CD14-positive monocyte (primary cell): ENCODE measurements around the gene EEPD1. TPM values are rescaled to one million over a fixed set of nuclear protein-coding genes. Genes with fewer than 3 reads are reported as not detected.

Experiments used
- DNase-seq, 3 donors: peaks; one replicate each; pipeline ENCODE4 v3.0.0-alpha.2; 2011 to 2022
- H2AFZ ChIP-seq: 2 replicates; pipeline ENCODE4 v1.6.0; 2012; ENCODE audit warnings: mild to moderate bottlenecking, low read depth, low read length, inconsistent platforms; ENCODE audit not compliant: insufficient read depth, poor library complexity, severe bottlenecking
- H3K27ac ChIP-seq, 2 donors: 1 replicate in 1 of 2; 2 replicates in 1 of 2; pipeline ENCODE4 v1.5.1; 2012 to 2013; ENCODE audit warnings: low read length in 2 of 2, control low read depth in 1 of 2, inconsistent platforms in 1 of 2, low read depth in 1 of 2, mild to moderate bottlenecking in 1 of 2
- H3K27me3 ChIP-seq, 2 donors: one replicate each; pipeline versions ENCODE4 v1.6.0 to v1.6.1; 2011 to 2013; ENCODE audit warnings: low read length in 2 of 2; ENCODE audit not compliant: control insufficient read depth in 2 of 2, insufficient read depth in 2 of 2
- H3K36me3 ChIP-seq, 2 donors: replicated peaks in 1 of 2; 1 replicate in 1 of 2; 2 replicates in 1 of 2; pipeline versions ENCODE4 v1.5.1 to v1.6.1; 2012 to 2013; ENCODE audit warnings: low read length in 2 of 2, control low read depth in 1 of 2, inconsistent platforms in 1 of 2, mild to moderate bottlenecking in 1 of 2; ENCODE audit not compliant: insufficient read depth in 2 of 2, control insufficient read depth in 1 of 2
- H3K4me1 ChIP-seq, 2 donors: 1 replicate in 1 of 2; 2 replicates in 1 of 2; pipeline versions ENCODE4 v1.5.1 to v1.6.1; 2012 to 2013; ENCODE audit warnings: low read length in 2 of 2, control low read depth in 1 of 2, inconsistent platforms in 1 of 2, mild to moderate bottlenecking in 1 of 2, moderate library complexity in 1 of 2; ENCODE audit not compliant: insufficient read depth in 2 of 2, control insufficient read depth in 1 of 2
- H3K4me2 ChIP-seq: replicated peaks from 2 replicates; pipeline ENCODE3; 2012; ENCODE audit warnings: low read length, moderate library complexity, mild to moderate bottlenecking; ENCODE audit not compliant: poor library complexity, severe bottlenecking; ENCODE audit errors: extremely low read depth
- H3K4me3 ChIP-seq, 3 experiments: fragments of 200-600 bp in 1 of 3; sonication (generic) in 1 of 3; replicated peaks in 1 of 3; 1 replicate in 2 of 3; 2 replicates in 1 of 3; pipeline ENCODE4 v1.5.1; 2011 to 2013; ENCODE audit warnings: low read length in 3 of 3, mild to moderate bottlenecking in 3 of 3, control low read depth in 2 of 3, low read depth in 2 of 3, inconsistent platforms in 1 of 3, moderate library complexity in 1 of 3
- H3K79me2 ChIP-seq: 2 replicates; pipeline ENCODE4 v1.6.0; 2012; ENCODE audit warnings: mild to moderate bottlenecking, control low read depth, inconsistent platforms, low read length, moderate library complexity; ENCODE audit not compliant: insufficient read depth
- H3K9ac ChIP-seq: 2 replicates; pipeline ENCODE4 v1.6.0; 2017; ENCODE audit warnings: low read length, mild to moderate bottlenecking; ENCODE audit not compliant: insufficient read depth, poor library complexity, severe bottlenecking
- H3K9me3 ChIP-seq, 2 donors: replicated peaks in 1 of 2; 1 replicate in 1 of 2; 2 replicates in 1 of 2; pipeline versions ENCODE4 v1.5.1 to v1.6.1; 2012 to 2013; ENCODE audit warnings: low read length in 2 of 2, control low read depth in 1 of 2; ENCODE audit not compliant: control insufficient read depth in 1 of 2, insufficient read depth in 1 of 2
- H4K20me1 ChIP-seq: 2 replicates; pipeline ENCODE4 v1.6.0; 2012; ENCODE audit warnings: mild to moderate bottlenecking, low read length, control low read depth, moderate library complexity; ENCODE audit not compliant: insufficient read depth
- H3K27ac Mint-ChIP-seq, 7 donors: one replicate each; pipeline ENCODE4 v1.8.0; 2020; ENCODE audit warnings: mild to moderate bottlenecking in 7 of 7, mixed read lengths in 7 of 7, moderate library complexity in 6 of 7, inconsistent platforms in 2 of 7
- H3K27me3 Mint-ChIP-seq, 3 donors: one replicate each; pipeline ENCODE4 v1.8.0; 2021 to 2022; ENCODE audit warnings: low read depth in 3 of 3, mild to moderate bottlenecking in 3 of 3, mixed read lengths in 3 of 3, moderate library complexity in 3 of 3, inconsistent platforms in 1 of 3
- H3K36me3 Mint-ChIP-seq, 2 donors: one replicate each; pipeline ENCODE4 v1.8.0; 2020; ENCODE audit warnings: mixed read lengths in 2 of 2, inconsistent platforms in 1 of 2, mild to moderate bottlenecking in 1 of 2
- H3K4me1 Mint-ChIP-seq: one replicate; pipeline ENCODE4 v1.8.0; 2020; ENCODE audit warnings: mild to moderate bottlenecking, mixed read lengths
- H3K4me3 Mint-ChIP-seq, 2 donors: one replicate each; pipeline ENCODE4 v1.8.0; 2020; ENCODE audit warnings: mild to moderate bottlenecking in 2 of 2, mixed read lengths in 2 of 2, moderate library complexity in 1 of 2
- H3K9me3 Mint-ChIP-seq, 7 donors: one replicate each; pipeline ENCODE4 v1.8.0; 2020 to 2022; ENCODE audit warnings: mixed read lengths in 7 of 7, mild to moderate bottlenecking in 6 of 7, moderate library complexity in 6 of 7, inconsistent platforms in 2 of 7
- WGBS: methylation state at CpG from one replicate; pipeline ENCODE4 v1.1.5; 2013; ENCODE audit warnings: missing lambda C conversion rate; ENCODE audit not compliant: insufficient coverage; 5-methylcytosine and 5-hydroxymethylcytosine counted together
- intact Hi-C, 2 donors: fragments of 100-400 bp; cut with micrococcal nuclease; formaldehyde crosslinking; loops; one replicate each; pipeline versions ENCODE4 v1.15.0 to v1.15.1; 2023
- polyA plus RNA-seq, 3 donors: library from polyadenylated mRNA; depleted of rRNA in 1 of 3; unstranded in 2 of 3; stranded (reverse) in 1 of 3; fragments of 300-500 nt in 2 of 3; fragments of >200 nt in 1 of 3; fragmentation: Illumina TruSeq in 2 of 3; gene quantifications; 1 replicate in 2 of 3; 2 replicates in 1 of 3; pipeline ENCODE4 v1.2.3, GENCODE V29; 2012 to 2021
- TF ChIP-seq, protein P1 (sequence below): fragments of 200-600 bp; IDR thresholded peaks from one replicate; pipeline ENCODE4 v1.8.0; 2022; ENCODE audit warnings: antibody characterized with exemption, mild to moderate bottlenecking

EEPD1 gene
- polyA plus RNA-seq, 3 donors = 8.6 to 14.4 (median 12.6) TPM

DNA sequence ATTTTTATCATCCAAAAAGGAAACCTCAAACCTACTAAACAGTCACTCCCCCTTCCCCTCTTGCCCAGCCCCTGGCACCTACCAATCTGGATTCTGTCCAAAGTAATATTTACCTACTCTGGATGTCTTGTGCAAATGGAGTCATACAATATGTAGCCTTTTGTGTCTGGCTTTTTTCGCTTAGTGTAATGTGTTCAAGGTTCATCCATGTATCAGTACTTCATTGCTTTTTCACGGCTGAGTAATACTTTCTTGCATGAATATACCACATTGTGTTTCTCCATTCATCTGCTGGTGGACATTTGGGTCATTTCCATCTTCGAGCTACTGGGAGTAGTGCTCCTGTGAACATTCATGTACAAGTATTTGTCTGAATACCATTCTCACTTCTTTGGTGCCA is 113.6 kb downstream of the EEPD1 start:
- Mint-ChIP-seq H3K4me3 (no peak overlapping the region), H3K27ac (peak overlapping the region; percentile 95 to 100 (median 99)), H3K36me3 (peaks cover 15 to 17% of the 10 kb centered on the region in 2 donors), H3K27me3 (peaks cover 1 to 3% (median 2%) of the 10 kb centered on the region in 3 donors), H3K9me3 (no peaks in the 10 kb centered on the region), H3K4me1 (peaks cover 60% of the 10 kb centered on the region)
- H3K4me1 ChIP-seq = peaks cover 54 to 60% of the 10 kb centered on the region in 2 donors
- peaks cover 14% of the 10 kb centered on the region for H3K79me2 ChIP-seq
- no peaks in the 10 kb centered on the region for H3K27me3 ChIP-seq
- no peak for DNase-seq
- H3K4me2 ChIP-seq = no peak overlapping the region
- 83% methylated on average over 1 of the region's 3 CpGs for WGBS
- intact Hi-C loops = loop anchor here in 1 of 2 donors (5.0 kb wide), 1 partner anchor 59 kb away; no protein-coding TSS in a partner anchor
- no peaks in the 10 kb centered on the region for H3K36me3 ChIP-seq
- no peak overlapping the region for H2AFZ ChIP-seq
- peak overlapping the region; percentile 90 to 93 for H3K27ac ChIP-seq
- no peaks in the 10 kb centered on the region for H4K20me1 ChIP-seq
- H3K9ac ChIP-seq = no peak overlapping the region
- TF ChIP-seq, protein P1, sequence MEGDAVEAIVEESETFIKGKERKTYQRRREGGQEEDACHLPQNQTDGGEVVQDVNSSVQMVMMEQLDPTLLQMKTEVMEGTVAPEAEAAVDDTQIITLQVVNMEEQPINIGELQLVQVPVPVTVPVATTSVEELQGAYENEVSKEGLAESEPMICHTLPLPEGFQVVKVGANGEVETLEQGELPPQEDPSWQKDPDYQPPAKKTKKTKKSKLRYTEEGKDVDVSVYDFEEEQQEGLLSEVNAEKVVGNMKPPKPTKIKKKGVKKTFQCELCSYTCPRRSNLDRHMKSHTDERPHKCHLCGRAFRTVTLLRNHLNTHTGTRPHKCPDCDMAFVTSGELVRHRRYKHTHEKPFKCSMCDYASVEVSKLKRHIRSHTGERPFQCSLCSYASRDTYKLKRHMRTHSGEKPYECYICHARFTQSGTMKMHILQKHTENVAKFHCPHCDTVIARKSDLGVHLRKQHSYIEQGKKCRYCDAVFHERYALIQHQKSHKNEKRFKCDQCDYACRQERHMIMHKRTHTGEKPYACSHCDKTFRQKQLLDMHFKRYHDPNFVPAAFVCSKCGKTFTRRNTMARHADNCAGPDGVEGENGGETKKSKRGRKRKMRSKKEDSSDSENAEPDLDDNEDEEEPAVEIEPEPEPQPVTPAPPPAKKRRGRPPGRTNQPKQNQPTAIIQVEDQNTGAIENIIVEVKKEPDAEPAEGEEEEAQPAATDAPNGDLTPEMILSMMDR = no peak
- peak overlapping the region in 1 of 3 experiments; percentile 52 for H3K4me3 ChIP-seq
- no peaks in the 10 kb centered on the region for H3K9me3 ChIP-seq

DNA sequence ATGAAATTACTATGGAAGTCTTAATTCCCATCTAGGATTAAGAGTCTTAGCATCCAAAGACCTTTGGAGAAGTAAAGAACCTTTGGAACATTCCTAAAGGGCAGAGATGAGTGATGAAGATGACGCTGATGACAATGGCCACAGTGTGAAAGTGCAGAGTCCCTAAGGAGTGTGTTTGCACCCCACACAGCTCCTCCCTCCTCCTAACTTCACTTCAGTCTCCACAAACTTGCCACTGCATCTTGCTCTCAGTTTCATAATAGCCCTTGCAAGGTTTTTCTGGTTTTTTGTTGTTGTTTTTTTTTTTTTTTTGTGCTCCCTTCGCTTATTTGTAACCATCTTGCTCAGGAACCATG is 119.1 kb downstream of the EEPD1 start:
- Histone ChIP-seq H3K4me3 (no peak overlapping the region), H3K9ac (no peak overlapping the region), H4K20me1 (no peaks in the 10 kb centered on the region), H2AFZ (no peak overlapping the region), H3K4me1 (peaks cover 24 to 32% of the 10 kb centered on the region in 2 donors), H3K36me3 (no peaks in the 10 kb centered on the region), H3K9me3 (no peaks in the 10 kb centered on the region), H3K27ac (peak overlapping the region in 1 of 2 donors; percentile 57), H3K79me2 (no peaks in the 10 kb centered on the region), H3K27me3 (no peaks in the 10 kb centered on the region), H3K4me2 (no peak overlapping the region)
- no CpG with 5 or more reads among the region's 2 CpGs for WGBS
- Mint-ChIP-seq H3K27ac (peak overlapping the region in 4 of 7 donors; percentile 71 to 87 (median 82)), H3K27me3 (peaks cover 0 to 2% (median 0%) of the 10 kb centered on the region in 3 donors), H3K36me3 (peaks cover 9 to 16% of the 10 kb centered on the region in 2 donors), H3K9me3 (peaks cover 0 to 4% (median 0%) of the 10 kb centered on the region in 7 donors), H3K4me3 (no peak overlapping the region), H3K4me1 (peaks cover 39% of the 10 kb centered on the region)
- intact Hi-C loops = no loop called here
- DNase-seq = no peak
- TF ChIP-seq, protein P1 = no peak
